K562 (cell line): Measurements from ENCODE around the gene CCNY. TPM values are rescaled to one million over a fixed set of nuclear protein-coding genes. Genes with fewer than 3 reads are reported as not detected.

Source experiments
- DLX4 ChIP-seq: fragments of 250-450 bp; sonication (Bioruptor Pico); IDR thresholded peaks from 2 replicates; pipeline ENCODE4 v1.6.1; 2021; ENCODE audit warnings: mild to moderate bottlenecking
- ELF4 ChIP-seq: fragments of 450-650 bp; formaldehyde crosslinking; IDR thresholded peaks from 2 replicates; pipeline ENCODE4 v1.4.0; 2022; ENCODE audit warnings: missing genetic modification characterization
- FIP1L1 ChIP-seq: fragments of 200-400 bp; formaldehyde crosslinking; IDR thresholded peaks from 2 replicates; pipeline ENCODE4 v1.6.1; 2018; ENCODE audit warnings: mild to moderate bottlenecking, low read depth, low read length; ENCODE audit not compliant: poor library complexity, severe bottlenecking
- NELFE ChIP-seq: IDR thresholded peaks from 2 replicates; pipeline ENCODE4 v1.6.1; 2011; ENCODE audit warnings: mild to moderate bottlenecking; ENCODE audit not compliant: insufficient read depth, insufficient read length
- POLR2G ChIP-seq: fragments of 200-400 bp; formaldehyde crosslinking; IDR thresholded peaks from 2 replicates; pipeline ENCODE4 v1.6.1; 2017; ENCODE audit warnings: low read depth, mild to moderate bottlenecking, antibody characterized with exemption, low read length, moderate library complexity
- RUNX1 ChIP-seq: sonication (generic); IDR thresholded peaks from 2 replicates; pipeline ENCODE4 v1.6.1; 2016; ENCODE audit warnings: antibody characterized with exemption, low read depth
- SFPQ ChIP-seq: fragments of 200-400 bp; formaldehyde crosslinking; IDR thresholded peaks from 2 replicates; pipeline ENCODE4 v1.6.1; 2017; ENCODE audit warnings: mild to moderate bottlenecking, low read depth, low read length, moderate library complexity
- TFAM ChIP-seq: fragments of 250-450 bp; sonication (Bioruptor Pico); conservative IDR thresholded peaks from 2 replicates; pipeline ENCODE4 v1.5.0; 2021; ENCODE audit warnings: mild to moderate bottlenecking, moderate library complexity
- U2AF2 ChIP-seq: fragments of 200-400 bp; formaldehyde crosslinking; optimal IDR thresholded peaks from 2 replicates; pipeline ENCODE3; 2017; ENCODE audit warnings: low read depth, mild to moderate bottlenecking, low read length
- ZBTB43 ChIP-seq: sonication (generic); formaldehyde crosslinking; IDR thresholded peaks from 2 replicates; pipeline ENCODE4 v1.8.0; 2023; ENCODE audit warnings: mild to moderate bottlenecking, missing genetic modification reagents
- ZNF408 ChIP-seq: fragments of 250-450 bp; sonication (Bioruptor Pico); IDR thresholded peaks from 2 replicates; pipeline ENCODE4 v1.4.0; 2020; ENCODE audit warnings: low read depth, mild to moderate bottlenecking, moderate library complexity
- ZNF449 ChIP-seq: fragments of 250-450 bp; sonication (Bioruptor Pico); IDR thresholded peaks from 2 replicates; pipeline ENCODE4 v1.8.0; 2022; ENCODE audit warnings: moderate library complexity, mild to moderate bottlenecking, inconsistent platforms
- polyA plus RNA-seq, 8 experiments: library from polyadenylated mRNA; depleted of rRNA in 4 of 8; stranded (reverse) in 5 of 8; unstranded in 3 of 8; fragments of >200 nt; fragmentation: Nextera tagmentation in 2 of 8; fragmentation: Illumina TruSeq in 1 of 8; extraction: Ambion mirVana in 2 of 8; extraction: Trizol in 1 of 8; gene quantifications; 2 replicates each; pipeline versions ENCODE4 v1.2.1 to v1.2.3, GENCODE V29; 2011 to 2014; ENCODE audit warnings: inconsistent platforms in 1 of 8, missing spikeins in 1 of 8
- total RNA-seq, 7 experiments: library from RNA; depleted of rRNA in 6 of 7; stranded (reverse); fragments of >200 nt in 6 of 7; fragmentation: Illumina TruSeq in 2 of 7; extraction: Trizol in 2 of 7; gene quantifications; 2 replicates each; pipeline versions ENCODE4 v1.2.1 to v1.2.3, GENCODE V29; 2011 to 2021; ENCODE audit warnings: low replicate concordance in 1 of 7
- TF ChIP-seq, protein P1 (sequence below), 3 experiments: fragments of 200-800 bp in 1 of 3; fragments of 250-450 bp in 1 of 3; fragments of 450-650 bp in 1 of 3; sonication (Bioruptor Pico) in 1 of 3; sonication (Bioruptor generic) in 1 of 3; formaldehyde crosslinking in 1 of 3; IDR thresholded peaks; 2 replicates each; pipeline versions ENCODE4 v1.6.1 to v1.8.0; 2016 to 2022; ENCODE audit warnings: mild to moderate bottlenecking in 2 of 3, missing genetic modification characterization in 2 of 3, missing compliant biosample characterization in 1 of 3, moderate library complexity in 1 of 3
- TF ChIP-seq, protein P2 (sequence below): sonication (generic); formaldehyde crosslinking; IDR thresholded peaks from 2 replicates; pipeline ENCODE4 v1.8.1; 2023; ENCODE audit warnings: mild to moderate bottlenecking, missing genetic modification reagents

CCNY gene
- total and polyA plus RNA-seq, 9 of the 15 experiments (the other 6 are each of a cell fraction or from before 2014, with no cell fraction given) = 8.4 to 109 (median 38.6) TPM

DNA sequence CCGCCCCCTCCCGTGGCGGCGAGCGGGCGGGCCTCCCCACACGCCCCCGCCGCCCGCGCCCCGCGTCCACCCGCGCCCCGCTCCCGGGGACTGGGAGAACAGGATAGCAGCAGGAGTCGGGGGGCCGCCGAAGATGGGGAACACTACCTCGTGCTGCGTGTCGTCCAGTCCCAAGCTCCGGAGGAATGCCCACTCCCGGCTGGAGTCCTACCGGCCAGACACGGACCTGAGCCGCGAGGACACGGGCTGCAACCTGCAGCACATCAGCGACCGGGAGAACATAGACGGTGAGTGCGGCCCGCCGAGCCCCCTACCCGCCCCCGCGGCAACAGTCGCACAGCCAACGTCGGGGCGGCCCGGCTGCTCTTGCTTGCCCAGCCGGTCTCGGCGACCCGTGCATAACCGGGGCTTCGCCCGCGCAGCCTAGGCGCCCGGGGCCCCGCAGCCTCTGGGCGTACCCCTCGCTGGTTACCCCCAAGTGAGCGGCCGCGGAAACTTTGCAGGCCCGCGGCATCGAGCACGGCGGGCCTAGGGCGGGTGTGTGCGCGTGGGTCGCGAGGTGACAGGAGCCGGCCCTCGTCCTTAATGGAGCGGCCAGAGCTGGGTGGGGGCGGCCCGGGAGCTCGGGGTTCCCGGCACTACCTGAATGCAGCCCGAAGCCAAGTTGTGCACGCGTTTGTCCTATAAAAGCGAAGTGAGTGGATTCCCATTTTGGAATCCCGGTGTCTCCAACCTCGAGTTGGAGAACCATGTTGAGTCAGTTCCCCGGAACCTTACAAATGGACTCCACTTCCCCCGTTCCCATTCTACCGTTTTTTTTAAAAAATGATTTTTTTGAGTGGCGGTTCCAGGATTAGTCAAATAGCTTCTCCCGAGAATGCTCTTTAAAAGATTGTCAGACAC is 863 bp downstream of the CCNY start (continued):
- TF ChIP-seq SFPQ = no peak
- TF ChIP-seq FIP1L1 = peak; percentile 69
- no peak for TF ChIP-seq DLX4 (CRISPR knock-in tag)
- no peak for TF ChIP-seq ZNF408 (CRISPR knock-in tag)
- TF ChIP-seq NELFE = no peak
- no peak for TF ChIP-seq ZNF449 (CRISPR knock-in tag)
- no peak for TF ChIP-seq TFAM (CRISPR knock-in tag)
- TF ChIP-seq, protein P1, sequence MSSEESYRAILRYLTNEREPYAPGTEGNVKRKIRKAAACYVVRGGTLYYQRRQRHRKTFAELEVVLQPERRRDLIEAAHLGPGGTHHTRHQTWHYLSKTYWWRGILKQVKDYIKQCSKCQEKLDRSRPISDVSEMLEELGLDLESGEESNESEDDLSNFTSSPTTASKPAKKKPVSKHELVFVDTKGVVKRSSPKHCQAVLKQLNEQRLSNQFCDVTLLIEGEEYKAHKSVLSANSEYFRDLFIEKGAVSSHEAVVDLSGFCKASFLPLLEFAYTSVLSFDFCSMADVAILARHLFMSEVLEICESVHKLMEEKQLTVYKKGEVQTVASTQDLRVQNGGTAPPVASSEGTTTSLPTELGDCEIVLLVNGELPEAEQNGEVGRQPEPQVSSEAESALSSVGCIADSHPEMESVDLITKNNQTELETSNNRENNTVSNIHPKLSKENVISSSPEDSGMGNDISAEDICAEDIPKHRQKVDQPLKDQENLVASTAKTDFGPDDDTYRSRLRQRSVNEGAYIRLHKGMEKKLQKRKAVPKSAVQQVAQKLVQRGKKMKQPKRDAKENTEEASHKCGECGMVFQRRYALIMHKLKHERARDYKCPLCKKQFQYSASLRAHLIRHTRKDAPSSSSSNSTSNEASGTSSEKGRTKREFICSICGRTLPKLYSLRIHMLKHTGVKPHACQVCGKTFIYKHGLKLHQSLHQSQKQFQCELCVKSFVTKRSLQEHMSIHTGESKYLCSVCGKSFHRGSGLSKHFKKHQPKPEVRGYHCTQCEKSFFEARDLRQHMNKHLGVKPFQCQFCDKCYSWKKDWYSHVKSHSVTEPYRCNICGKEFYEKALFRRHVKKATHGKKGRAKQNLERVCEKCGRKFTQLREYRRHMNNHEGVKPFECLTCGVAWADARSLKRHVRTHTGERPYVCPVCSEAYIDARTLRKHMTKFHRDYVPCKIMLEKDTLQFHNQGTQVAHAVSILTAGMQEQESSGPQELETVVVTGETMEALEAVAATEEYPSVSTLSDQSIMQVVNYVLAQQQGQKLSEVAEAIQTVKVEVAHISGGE (CRISPR knock-in tag; IDR thresholded peaks at IDR 0.05) = no peak
- no peak for TF ChIP-seq U2AF2
- TF ChIP-seq ELF4 (CRISPR knock-in tag) = no peak
- no peak; the same call in 1 of the 2 replicates for TF ChIP-seq POLR2G
- no peak for TF ChIP-seq ZBTB43 (CRISPR knock-in tag)
- no peak for TF ChIP-seq RUNX1
- TF ChIP-seq, protein P2, sequence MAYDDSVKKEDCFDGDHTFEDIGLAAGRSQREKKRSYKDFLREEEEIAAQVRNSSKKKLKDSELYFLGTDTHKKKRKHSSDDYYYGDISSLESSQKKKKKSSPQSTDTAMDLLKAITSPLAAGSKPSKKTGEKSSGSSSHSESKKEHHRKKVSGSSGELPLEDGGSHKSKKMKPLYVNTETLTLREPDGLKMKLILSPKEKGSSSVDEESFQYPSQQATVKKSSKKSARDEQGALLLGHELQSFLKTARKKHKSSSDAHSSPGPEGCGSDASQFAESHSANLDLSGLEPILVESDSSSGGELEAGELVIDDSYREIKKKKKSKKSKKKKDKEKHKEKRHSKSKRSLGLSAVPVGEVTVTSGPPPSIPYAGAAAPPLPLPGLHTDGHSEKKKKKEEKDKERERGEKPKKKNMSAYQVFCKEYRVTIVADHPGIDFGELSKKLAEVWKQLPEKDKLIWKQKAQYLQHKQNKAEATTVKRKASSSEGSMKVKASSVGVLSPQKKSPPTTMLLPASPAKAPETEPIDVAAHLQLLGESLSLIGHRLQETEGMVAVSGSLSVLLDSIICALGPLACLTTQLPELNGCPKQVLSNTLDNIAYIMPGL (CRISPR knock-in tag) = no peak
